HCT116 (cell line): ENCODE measurements around the gene CHM. TPM values are rescaled to one million over a fixed set of nuclear protein-coding genes. Genes with fewer than 3 reads are reported as not detected.

ENCODE experiments used
- ATAC-seq: fragments of 200-7000 bp; cut with Tn5 transposase; 2 replicates; pipeline ENCODE4 v1.9.1; 2020; ENCODE audit warnings: mild to moderate bottlenecking, moderate library complexity
- BruUV-seq: library from RNA; stranded (reverse); fragments of 400-500 nt; replicated peaks from 2 replicates; lab custom pipeline; 2021; lab: Mats Ljungman, UMichigan
- CTCF ChIA-PET: fragments of 300-600 bp; sonication (Branson Sonifier 250); formaldehyde crosslinking; loops from one replicate; lab custom pipeline; 2021; ENCODE audit warnings: antibody characterized with exemption; lab: Charles Lee
- POLR2A ChIA-PET: fragments of 300-600, 350-600 bp; sonication (Branson Sonifier 250); formaldehyde crosslinking; loops from one replicate; lab custom pipeline; 2021; ENCODE audit warnings: antibody characterized with exemption; lab: Charles Lee
- RAD21 ChIA-PET, 2 experiments: fragments of 300-600 bp; sonication (Branson Sonifier 250); formaldehyde crosslinking; loops; one replicate each; lab custom pipeline; 2023; ENCODE audit warnings: low total read pairs in 2 of 2; ENCODE audit not compliant: uncharacterized antibody in 2 of 2, unreplicated experiment in 2 of 2, low non-redundant PET in 1 of 2; lab: Charles Lee
- DNase-seq: peaks from one replicate; pipeline ENCODE4 v3.0.0-alpha.2; 2010; ENCODE audit warnings: low read depth, low spot score
- H2AFZ ChIP-seq: fragments of 200-600 bp; shearing (Covaris generic), sonication (generic); 2 replicates; pipeline ENCODE4 v1.6.1; 2017; ENCODE audit warnings: low read depth, mixed run types, mixed read lengths, antibody characterized with exemption, low read length; ENCODE audit not compliant: poor library complexity, severe bottlenecking
- H3K27ac ChIP-seq: 2 replicates; pipeline ENCODE4 v1.5.1; 2012; ENCODE audit warnings: low read depth, low read length
- H3K27me3 ChIP-seq: fragments of 200-600 bp; sonication (generic); 2 replicates; pipeline ENCODE4 v1.6.1; 2016; ENCODE audit warnings: mixed run types, low read length, mixed read lengths; ENCODE audit not compliant: insufficient read depth
- H3K36me3 ChIP-seq, 2 experiments: fragments of 200-500 bp in 1 of 2; fragments of 200-600 bp in 1 of 2; sonication (Bioruptor generic) in 1 of 2; sonication (generic) in 1 of 2; 2 replicates each; pipeline versions ENCODE4 v1.5.1 to v1.6.1; 2014 to 2016; ENCODE audit warnings: low read length in 2 of 2, inconsistent platforms in 1 of 2, mixed read lengths in 1 of 2, mixed run types in 1 of 2; ENCODE audit not compliant: insufficient read depth in 2 of 2, control insufficient read depth in 1 of 2
- H3K4me1 ChIP-seq, 2 experiments: fragments of 200-600 bp in 1 of 2; sonication (generic) in 1 of 2; 2 replicates each; pipeline versions ENCODE4 v1.5.1 to v1.6.1; 2012 to 2017; ENCODE audit warnings: low read length in 2 of 2, inconsistent platforms in 1 of 2, mild to moderate bottlenecking in 1 of 2, mixed read lengths in 1 of 2, mixed run types in 1 of 2, moderate library complexity in 1 of 2; ENCODE audit not compliant: insufficient read depth in 2 of 2, control insufficient read depth in 1 of 2
- H3K4me2 ChIP-seq: fragments of 200-600 bp; sonication (generic); 2 replicates; pipeline ENCODE4 v1.6.1; 2017; ENCODE audit warnings: mixed run types, low read length, mixed read lengths
- H3K4me3 ChIP-seq, 2 experiments: fragments of 200-600 bp in 1 of 2; sonication (generic) in 1 of 2; replicated peaks in 1 of 2; 2 replicates each; pipeline ENCODE4 v1.5.1; 2011 to 2016; ENCODE audit warnings: low read length in 2 of 2, control low read depth in 1 of 2, low read depth in 1 of 2, mild to moderate bottlenecking in 1 of 2, mixed read lengths in 1 of 2, mixed run types in 1 of 2
- H3K79me2 ChIP-seq: fragments of 200-600 bp; sonication (generic); 2 replicates; pipeline ENCODE4 v1.6.1; 2017; ENCODE audit warnings: mild to moderate bottlenecking, mixed run types, low read length, moderate library complexity, mixed read lengths; ENCODE audit not compliant: insufficient read depth
- H3K9ac ChIP-seq: fragments of 200-600 bp; sonication (generic); 2 replicates; pipeline ENCODE4 v1.6.1; 2016; ENCODE audit warnings: low read length, mixed read lengths
- H3K9me2 ChIP-seq: fragments of 200-600 bp; sonication (generic), shearing (Covaris generic); 2 replicates; pipeline ENCODE4 v1.6.1; 2017; ENCODE audit warnings: mixed run types, mild to moderate bottlenecking, moderate library complexity; ENCODE audit not compliant: insufficient read depth
- H3K9me3 ChIP-seq, 2 experiments: fragments of 200-500 bp in 1 of 2; fragments of 200-600 bp in 1 of 2; sonication (Bioruptor generic) in 1 of 2; sonication (generic) in 1 of 2; 2 replicates each; pipeline ENCODE4 v1.6.1; 2014 to 2017; ENCODE audit warnings: low read length in 2 of 2, mixed read lengths in 2 of 2, inconsistent platforms in 1 of 2, low read depth in 1 of 2, mild to moderate bottlenecking in 1 of 2, mixed run types in 1 of 2, moderate library complexity in 1 of 2; ENCODE audit not compliant: control insufficient read depth in 1 of 2, insufficient read depth in 1 of 2
- H4K20me1 ChIP-seq: fragments of 200-600 bp; sonication (generic), shearing (Covaris generic); 2 replicates; pipeline ENCODE4 v1.6.1; 2017; ENCODE audit warnings: mixed run types, mild to moderate bottlenecking, moderate library complexity; ENCODE audit not compliant: insufficient read depth
- CBX3 ChIP-seq: IDR thresholded peaks from 2 replicates; pipeline ENCODE4 v1.6.1; 2012; ENCODE audit warnings: low read depth
- CTCF ChIP-seq, 3 experiments: fragments of 200-600 bp in 1 of 3; sonication (generic) in 1 of 3; IDR thresholded peaks in 2 of 3; conservative IDR thresholded peaks in 1 of 3; 2 replicates each; pipeline ENCODE4 v1.5.1; 2012 to 2017; ENCODE audit warnings: low read depth in 2 of 3, low read length in 2 of 3, antibody characterized with exemption in 1 of 3, borderline replicate concordance in 1 of 3, control low read depth in 1 of 3, mild to moderate bottlenecking in 1 of 3, mixed read lengths in 1 of 3, mixed run types in 1 of 3, moderate library complexity in 1 of 3; ENCODE audit not compliant: insufficient read depth in 1 of 3
- EGR1 ChIP-seq: IDR thresholded peaks from 2 replicates; pipeline ENCODE4 v1.6.1; 2012; ENCODE audit warnings: low read depth
- EZH2 ChIP-seq: fragments of 200-600 bp; sonication (generic); IDR thresholded peaks from 2 replicates; pipeline ENCODE4 v1.6.1; 2017; ENCODE audit warnings: antibody characterized with exemption, mixed run types
- EZH2phosphoT487 ChIP-seq: fragments of 200-600 bp; IDR thresholded peaks from 2 replicates; pipeline ENCODE4 v1.6.1; 2018; ENCODE audit warnings: antibody characterized with exemption, borderline replicate concordance
- JUND ChIP-seq: IDR thresholded peaks from 2 replicates; pipeline ENCODE4 v1.6.1; 2012
- MAX ChIP-seq: IDR thresholded peaks from 2 replicates; pipeline ENCODE4 v1.6.1; 2012
- POLR2A ChIP-seq: IDR thresholded peaks from 2 replicates; pipeline ENCODE4 v1.7.0; 2011; ENCODE audit warnings: borderline replicate concordance; ENCODE audit not compliant: insufficient read depth, insufficient read length; ENCODE audit errors: extremely low read depth
- POLR2AphosphoS5 ChIP-seq: IDR thresholded peaks from 2 replicates; pipeline ENCODE4 v1.6.1; 2011; ENCODE audit warnings: mild to moderate bottlenecking, low read depth, low read length, moderate library complexity
- RAD21 ChIP-seq: IDR thresholded peaks from 2 replicates; pipeline ENCODE4 v1.6.1; 2012; ENCODE audit warnings: low read depth, mild to moderate bottlenecking
- REST ChIP-seq: IDR thresholded peaks from 2 replicates; pipeline ENCODE4 v1.6.1; 2012; ENCODE audit warnings: low read depth
- SIN3A ChIP-seq: IDR thresholded peaks from 2 replicates; pipeline ENCODE4 v1.6.1; 2012; ENCODE audit warnings: low read depth
- SP1 ChIP-seq: IDR thresholded peaks from 2 replicates; pipeline ENCODE4 v1.6.1; 2012; ENCODE audit warnings: low read depth
- SRF ChIP-seq: IDR thresholded peaks from 2 replicates; pipeline ENCODE4 v1.6.1; 2012; ENCODE audit warnings: low read depth
- TCF7L2 ChIP-seq: IDR thresholded peaks from 2 replicates; pipeline ENCODE4 v1.7.0; 2011; ENCODE audit warnings: borderline replicate concordance, inconsistent platforms; ENCODE audit not compliant: insufficient read depth, insufficient read length; ENCODE audit errors: extremely low read depth
- YY1 ChIP-seq: IDR thresholded peaks from 2 replicates; pipeline ENCODE4 v1.6.1; 2011; ENCODE audit warnings: low read length, low read depth, moderate library complexity, mild to moderate bottlenecking; ENCODE audit not compliant: insufficient replicate concordance; ENCODE audit errors: extremely low read depth
- ZBTB33 ChIP-seq: IDR thresholded peaks from 2 replicates; pipeline ENCODE4 v1.6.1; 2011; ENCODE audit warnings: mild to moderate bottlenecking, low read length, moderate library complexity; ENCODE audit not compliant: insufficient replicate concordance; ENCODE audit errors: extremely low read depth
- ZFX ChIP-seq: fragments of 450-650 bp; IDR thresholded peaks from 2 replicates; pipeline ENCODE4 v1.6.1; 2017
- ZNF274 ChIP-seq: fragments of 200-500 bp; sonication (Bioruptor generic); IDR thresholded peaks from 2 replicates; pipeline ENCODE4 v1.6.1; 2014; ENCODE audit warnings: mild to moderate bottlenecking, low read depth, low read length, inconsistent platforms
- intact Hi-C: fragments of 100-400 bp; cut with micrococcal nuclease; formaldehyde crosslinking; loops from 2 replicates; pipeline ENCODE4 v1.10.0; 2022
- total RNA-seq: library from RNA; stranded (reverse); gene quantifications from one replicate; pipeline ENCODE4 v1.2.1, GENCODE V29; 2021; ENCODE audit not compliant: unreplicated experiment

CHM gene
- total RNA-seq, 1 experiment from 2014 or later: 17.1 TPM

GRCh38 chrX:85859426-85859825 is 187.9 kb downstream of the CHM start:
- ChIA-PET CTCF (no interaction called here), POLR2A (no interaction called here), RAD21 (no interaction called here)
- no peak for DNase-seq
- intact Hi-C loops: no loop called here
- Histone ChIP-seq H3K27ac (no peak overlapping the region), H3K9me2 (no peaks in the 10 kb centered on the region), H3K9me3 (no peaks in the 10 kb centered on the region), H3K27me3 (no peaks in the 10 kb centered on the region), H3K4me2 (no peak overlapping the region), H3K79me2 (no peaks in the 10 kb centered on the region), H3K4me3 (no peak overlapping the region), H3K4me1 (no peaks in the 10 kb centered on the region), H4K20me1 (no peaks in the 10 kb centered on the region)
- no TSS peak for BruUV-seq
- no peak for TF ChIP-seq POLR2AphosphoS5
- no peak for TF ChIP-seq TCF7L2
- no peak for TF ChIP-seq RAD21
- no peak for TF ChIP-seq EZH2phosphoT487
- no peak for TF ChIP-seq ZNF274
- no peak for TF ChIP-seq CBX3
- no peak for TF ChIP-seq ZBTB33
- TF ChIP-seq POLR2A: no peak
- no peak for TF ChIP-seq JUND
- no peak for TF ChIP-seq SIN3A
- TF ChIP-seq YY1: no peak
- TF ChIP-seq EZH2: no peak
- no peak for TF ChIP-seq CTCF (IDR thresholded peaks at IDR 0.05 in 2 of 3, conservative IDR thresholded peaks at IDR 0.05 in 1 of 3; ENCODE audit: borderline replicate concordance in 1 of 3, insufficient read depth in 1 of 3, low read depth in 2 of 3, low read length in 2 of 3)
- no peak for TF ChIP-seq MAX
- no peak for TF ChIP-seq SRF
- TF ChIP-seq REST: no peak
- TF ChIP-seq EGR1: no peak
- no peak for TF ChIP-seq SP1
- no peak for TF ChIP-seq ZFX
- TF ChIP-seq, all 23 proteins: peak for 0
- no peak overlapping the region for H2AFZ ChIP-seq
- ATAC-seq: no peak
- no peaks in the 10 kb centered on the region for H3K36me3 ChIP-seq
- no peak overlapping the region for H3K9ac ChIP-seq
